RWPE1 (cell line): ENCODE data around the gene TMEM86B.
A peak's percentile ranks its signal among the peaks of the same experiment; 100 is the strongest.

ENCODE experiments used
- CTCF ChIA-PET: fragments of 350-600 bp; sonication (Branson Sonifier 250); formaldehyde crosslinking; extraction: SDS; loops from one replicate; lab custom pipeline; 2021; lab: Yijun Ruan, JAX
- POLR2A ChIA-PET: fragments of 400-600 bp; formaldehyde crosslinking; extraction: SDS; loops from one replicate; lab custom pipeline; 2020; ENCODE audit warnings: antibody characterized with exemption; ENCODE audit not compliant: low non-redundant PET; lab: Yijun Ruan, JAX
- DNase-seq: peaks from one replicate; pipeline ENCODE4 v3.0.0; 2012; ENCODE audit warnings: low spot score
- H3K27ac ChIP-seq: fragments of 450-650 bp; 2 replicates; pipeline ENCODE4 v1.5.1; 2017
- CTCF ChIP-seq: fragments of 450-650 bp; conservative IDR thresholded peaks from 2 replicates; pipeline ENCODE4 v1.5.1; 2017; ENCODE audit warnings: low read depth, mild to moderate bottlenecking

TMEM86B gene

GRCh38 chr19:55258476-55258827 is 29.9 kb upstream of the TMEM86B start:
- H3K27ac ChIP-seq = peak overlapping the region; percentile 99
- POLR2A ChIA-PET = interaction anchor here (1.0 to 1.3 kb wide), 2 partner anchors 10 to 42 kb away, joined by 3 to 5 read pairs; no protein-coding TSS in a partner anchor
- TF ChIP-seq CTCF = no peak
- DNase-seq = no peak
- CTCF ChIA-PET = no interaction called here

- CTCF ChIA-PET = interaction anchor here (0.7 to 0.9 kb wide), 2 partner anchors 94 to 126 kb away, joined by 3 read pairs; partner anchors contain the start of gene TMEM238
- DNase-seq = peak; percentile 50
- TF ChIP-seq CTCF = no peak
- H3K27ac ChIP-seq = peak overlapping the region; percentile 99
- POLR2A ChIA-PET = interaction anchor here (0.6 kb wide), 1 partner anchor 14 kb away, joined by 3 read pairs; no protein-coding TSS in a partner anchor
Measured at GRCh38 chr19:55257461-55258420, 29.2 kb upstream of the TMEM86B start.

GRCh38 chr19:55256562-55257460 is 28.2 kb upstream of the TMEM86B start:
- ChIA-PET POLR2A (interaction anchor here (0.6 kb wide), 1 partner anchor 13 kb away, joined by 3 read pairs; no protein-coding TSS in a partner anchor), CTCF (interaction anchor here (0.7 to 0.9 kb wide), 2 partner anchors 95 to 127 kb away, joined by 3 read pairs; partner anchors contain the start of gene TMEM238)
- no peak for TF ChIP-seq CTCF
- DNase-seq = no peak
- H3K27ac ChIP-seq = peak overlapping the region; percentile 99

- ChIA-PET CTCF (no interaction called here), POLR2A (interaction anchor here (0.8 kb wide), 1 partner anchor 24 kb away, joined by 3 read pairs; the partner anchor contains the start of gene HSPBP1)
- TF ChIP-seq CTCF = no peak
- H3K27ac ChIP-seq = peak overlapping the region; percentile 99
- DNase-seq = no peak
Measured at GRCh38 chr19:55255618-55256423, 27.3 kb upstream of the TMEM86B start.

- TF ChIP-seq CTCF = no peak
- DNase-seq = no peak
- POLR2A ChIA-PET = no interaction called here
- CTCF ChIA-PET = interaction anchor here (0.7 to 1.0 kb wide), 2 partner anchors 28 to 94 kb away, joined by 3 to 4 read pairs; no protein-coding TSS in a partner anchor
- H3K27ac ChIP-seq = peak overlapping the region; percentile 99
Measured at GRCh38 chr19:55254625-55254977, 26.0 kb upstream of the TMEM86B start.
